Esophagus muscularis mucosa (tissue), 3 donors: Measurements from ENCODE around the gene MEIS1.
"Not testable (repeated sequence)": the region's sequence is repeated elsewhere in the genome, so short reads cannot be mapped to it uniquely, and the experiment has no call there.

Source experiments
- CTCF ChIP-seq, 3 experiments: fragments of 200-600 bp in 2 of 3; fragments of 450-650 bp in 1 of 3; sonication (generic) in 2 of 3; IDR thresholded peaks; one replicate each; pipeline ENCODE4 v1.5.1; 2017 to 2019; ENCODE audit warnings: antibody characterized with exemption in 3 of 3, mild to moderate bottlenecking in 2 of 3, moderate library complexity in 1 of 3
- EP300 ChIP-seq: sonication (generic); formaldehyde crosslinking; IDR thresholded peaks from one replicate; pipeline ENCODE4 v1.6.1; 2017; ENCODE audit warnings: antibody characterized with exemption

DNA sequence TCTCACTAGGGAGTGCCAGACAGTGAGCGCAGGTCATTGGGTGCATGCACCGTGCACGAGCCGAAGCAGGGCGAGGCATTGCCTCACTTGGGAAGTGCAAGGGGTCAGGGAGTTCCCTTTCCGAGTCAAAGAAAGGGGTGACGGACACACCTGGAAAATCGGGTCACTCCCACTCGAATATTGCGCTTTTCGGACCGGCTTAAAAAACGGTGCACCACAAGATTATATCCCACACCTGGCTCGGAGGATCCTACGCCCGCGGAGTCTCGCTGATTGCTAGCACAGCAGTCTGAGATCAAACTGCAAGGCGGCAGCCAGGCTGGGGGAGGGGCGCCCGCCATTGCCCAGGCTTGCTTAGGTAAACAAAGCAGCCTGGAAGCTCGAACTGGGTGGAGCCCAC is 43.7 kb upstream of the MEIS1 start:
- TF ChIP-seq EP300; CTCF (IDR thresholded peaks at IDR 0.05): not testable (repeated sequence)
